Measurements from ENCODE around the gene CRTC3. TPM values are rescaled to one million over a fixed set of nuclear protein-coding genes. Genes with fewer than 3 reads are reported as not detected.

Gene CRTC3
- total and polyA plus RNA-seq, 8 donors = 7.1 to 17.6 (median 11.4) TPM

GRCh38 chr15:90674476-90674875, 144.8 kb downstream of the CRTC3 start:
- TF ChIP-seq, protein P1, sequence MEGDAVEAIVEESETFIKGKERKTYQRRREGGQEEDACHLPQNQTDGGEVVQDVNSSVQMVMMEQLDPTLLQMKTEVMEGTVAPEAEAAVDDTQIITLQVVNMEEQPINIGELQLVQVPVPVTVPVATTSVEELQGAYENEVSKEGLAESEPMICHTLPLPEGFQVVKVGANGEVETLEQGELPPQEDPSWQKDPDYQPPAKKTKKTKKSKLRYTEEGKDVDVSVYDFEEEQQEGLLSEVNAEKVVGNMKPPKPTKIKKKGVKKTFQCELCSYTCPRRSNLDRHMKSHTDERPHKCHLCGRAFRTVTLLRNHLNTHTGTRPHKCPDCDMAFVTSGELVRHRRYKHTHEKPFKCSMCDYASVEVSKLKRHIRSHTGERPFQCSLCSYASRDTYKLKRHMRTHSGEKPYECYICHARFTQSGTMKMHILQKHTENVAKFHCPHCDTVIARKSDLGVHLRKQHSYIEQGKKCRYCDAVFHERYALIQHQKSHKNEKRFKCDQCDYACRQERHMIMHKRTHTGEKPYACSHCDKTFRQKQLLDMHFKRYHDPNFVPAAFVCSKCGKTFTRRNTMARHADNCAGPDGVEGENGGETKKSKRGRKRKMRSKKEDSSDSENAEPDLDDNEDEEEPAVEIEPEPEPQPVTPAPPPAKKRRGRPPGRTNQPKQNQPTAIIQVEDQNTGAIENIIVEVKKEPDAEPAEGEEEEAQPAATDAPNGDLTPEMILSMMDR (IDR thresholded peaks at IDR 0.05) = no peak
- DNase-seq = no peak
- Histone ChIP-seq H3K36me3 (no peaks in the 10 kb centered on the region), H3K9me3 (no peaks in the 10 kb centered on the region), H3K27ac (no peak overlapping the region), H3K4me1 (no peaks in the 10 kb centered on the region), H3K4me3 (no peak overlapping the region), H3K27me3 (no peaks in the 10 kb centered on the region)
- WGBS, 2 donors = 71 to 72% methylated on average over 3 of the region's 3 CpGs
- ATAC-seq = no peak
- FAIRE-seq = no peak
- intact Hi-C loops (cut with DNase I) = no loop called here

GRCh38 chr15:90675464-90675863, 145.7 kb downstream of the CRTC3 start:
- WGBS, 2 donors = 75 to 78% methylated on average over 5 of the region's 5 CpGs
- FAIRE-seq = no peak
- intact Hi-C loops (cut with DNase I) = no loop called here

GRCh38 chr15:90677807-90678790, 148.4 kb downstream of the CRTC3 start:
- no peaks in the 10 kb centered on the region for H3K36me3 ChIP-seq
- no peaks in the 10 kb centered on the region for H3K4me1 ChIP-seq
- WGBS, 2 donors = 83 to 89% methylated on average over 12 of the region's 12 CpGs
- DNase-seq (no peak), ATAC-seq (no peak), FAIRE-seq (no peak)
- TF ChIP-seq, protein P1 (IDR thresholded peaks at IDR 0.05) = no peak
- no peaks in the 10 kb centered on the region for H3K9me3 ChIP-seq
- H3K27me3 ChIP-seq = no peaks in the 10 kb centered on the region
- intact Hi-C loops (cut with DNase I) = no loop called here
- no peak overlapping the region for H3K27ac ChIP-seq
- no peak overlapping the region for H3K4me3 ChIP-seq

More at GRCh38 chr15:90675464-90675863, 145.7 kb downstream of the CRTC3 start:
- Histone ChIP-seq H3K36me3 (no peaks in the 10 kb centered on the region), H3K9me3 (no peaks in the 10 kb centered on the region), H3K27ac (no peak overlapping the region), H3K4me3 (no peak overlapping the region), H3K4me1 (no peaks in the 10 kb centered on the region), H3K27me3 (no peaks in the 10 kb centered on the region)
- TF ChIP-seq, protein P1 (IDR thresholded peaks at IDR 0.05) = no peak
- DNase-seq = no peak
- no peak for ATAC-seq

DNA sequence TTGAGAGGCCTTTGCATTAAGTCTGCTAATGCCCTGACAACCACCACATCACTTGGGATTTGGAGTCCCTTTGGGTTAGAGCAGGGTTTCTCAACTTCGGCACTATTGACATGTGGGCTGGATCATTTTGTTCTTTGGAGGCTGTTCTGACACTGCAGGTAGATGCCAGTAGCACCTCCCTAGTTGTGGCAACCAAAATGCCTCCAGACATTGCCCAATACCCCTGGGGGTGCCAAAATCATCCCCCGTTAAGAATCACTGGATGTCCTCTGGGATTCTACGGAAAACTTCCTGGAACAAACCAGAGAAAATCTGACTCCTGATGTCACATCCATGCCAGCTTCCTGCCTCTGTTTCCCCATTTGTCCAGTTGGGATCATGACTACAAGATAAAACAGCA, 150.2 kb downstream of the CRTC3 start:
- Histone ChIP-seq H3K4me3 (no peak overlapping the region), H3K27me3 (no peaks in the 10 kb centered on the region), H3K27ac (no peak overlapping the region), H3K36me3 (no peaks in the 10 kb centered on the region), H3K9me3 (no peaks in the 10 kb centered on the region), H3K4me1 (no peaks in the 10 kb centered on the region)
- 84 to 85% methylated on average over 3 of the region's 3 CpGs for WGBS, 2 donors
- TF ChIP-seq, protein P1 (IDR thresholded peaks at IDR 0.05) = no peak
- no peak for ATAC-seq
- DNase-seq = no peak
- intact Hi-C loops (cut with DNase I) = no loop called here
- FAIRE-seq = no peak

All from pancreas (tissue), 10 donors.